Fibroblast of the aortic adventitia (primary cell): ENCODE measurements around the gene VKORC1. TPM values are rescaled to one million over a fixed set of nuclear protein-coding genes. Genes with fewer than 3 reads are reported as not detected.

Experiments
- DNase-seq: peaks from one replicate; pipeline ENCODE4 v3.0.0-alpha.2; 2010; ENCODE audit warnings: low read depth
- H3K4me3 ChIP-seq: 2 replicates; pipeline ENCODE4 v1.5.1; 2011; ENCODE audit warnings: low read depth, mild to moderate bottlenecking, control low read depth, low read length, moderate library complexity
- CTCF ChIP-seq: IDR thresholded peaks from 2 replicates; pipeline ENCODE4 v1.5.1; 2011; ENCODE audit warnings: mild to moderate bottlenecking, low read length, control low read depth, inconsistent platforms; ENCODE audit not compliant: insufficient read depth
- total RNA-seq: library from RNA; depleted of rRNA; stranded (reverse); fragments of >200 nt; gene quantifications from 2 replicates; pipeline ENCODE4 v1.2.3, GENCODE V29; 2012; ENCODE audit warnings: low replicate concordance

VKORC1 gene
- total RNA-seq, 1 donor: 146 TPM

GRCh38 chr16:31084584-31085302 is 9.9 kb downstream of the VKORC1 start:
- DNase-seq: no peak
- no peak overlapping the region for H3K4me3 ChIP-seq
- no peak for TF ChIP-seq CTCF

GRCh38 chr16:31083981-31084380 is 10.6 kb downstream of the VKORC1 start:
- H3K4me3 ChIP-seq: no peak overlapping the region
- no peak for DNase-seq
- no peak for TF ChIP-seq CTCF

GRCh38 chr16:31083556-31083955 is 11.0 kb downstream of the VKORC1 start:
- H3K4me3 ChIP-seq: no peak overlapping the region
- TF ChIP-seq CTCF: no peak
- DNase-seq: no peak

GRCh38 chr16:31083081-31083480 is 11.5 kb downstream of the VKORC1 start:
- no peak overlapping the region for H3K4me3 ChIP-seq
- DNase-seq: no peak
- no peak for TF ChIP-seq CTCF

GRCh38 chr16:31082368-31083045 is 12.1 kb downstream of the VKORC1 start:
- DNase-seq: no peak
- no peak overlapping the region for H3K4me3 ChIP-seq
- no peak for TF ChIP-seq CTCF

GRCh38 chr16:31081428-31082351 is 12.9 kb downstream of the VKORC1 start:
- DNase-seq: no peak
- TF ChIP-seq CTCF: no peak

More at GRCh38 chr16:31081428-31082351, 12.9 kb downstream of the VKORC1 start:
- H3K4me3 ChIP-seq: no peak overlapping the region
